HEK293 (cell line): ENCODE results near the gene LRFN3.
A peak's percentile ranks its signal among the peaks of the same experiment; 100 is the strongest.

Experiments used
- CTCF ChIA-PET: fragments of 350-600 bp; formaldehyde crosslinking; extraction: SDS; loops from one replicate; lab custom pipeline; 2021; ENCODE audit warnings: antibody characterized with exemption; lab: Yijun Ruan, JAX
- POLR2A ChIA-PET: fragments of 300-600 bp; formaldehyde crosslinking; extraction: SDS; loops from one replicate; lab custom pipeline; 2020; ENCODE audit warnings: antibody characterized with exemption, inconsistent platforms; lab: Yijun Ruan, JAX
- H3K27ac ChIP-seq: fragments of 200-500 bp; sonication (Bioruptor generic); 2 replicates; pipeline ENCODE4 v1.5.1; 2014; ENCODE audit warnings: low read depth, low read length, control low read depth, inconsistent platforms; ENCODE audit errors: extremely low read depth
- H3K36me3 ChIP-seq, 2 experiments: fragments of 200-500 bp in 1 of 2; sonication (Bioruptor generic) in 1 of 2; 1 replicate in 1 of 2; 2 replicates in 1 of 2; pipeline ENCODE4 v1.5.1; 2014 to 2017; ENCODE audit warnings: inconsistent platforms in 2 of 2, low read length in 2 of 2; ENCODE audit not compliant: control insufficient read depth in 2 of 2, insufficient read depth in 1 of 2
- H3K4me1 ChIP-seq: fragments of 200-500 bp; sonication (Bioruptor generic); 2 replicates; pipeline ENCODE4 v1.5.1; 2014; ENCODE audit warnings: mild to moderate bottlenecking, low read length, inconsistent platforms; ENCODE audit not compliant: control insufficient read depth, insufficient read depth
- H3K4me3 ChIP-seq: 2 replicates; pipeline ENCODE4 v1.5.1; 2011; ENCODE audit warnings: low read depth, mild to moderate bottlenecking, control low read depth, low read length, moderate library complexity
- H3K9me3 ChIP-seq: fragments of 200-500 bp; sonication (Bioruptor generic); 2 replicates; pipeline ENCODE4 v1.5.1; 2014; ENCODE audit warnings: low read depth, low read length, inconsistent platforms; ENCODE audit not compliant: control insufficient read depth, insufficient read depth
- FEZF1 ChIP-seq: fragments of 450-650 bp; formaldehyde crosslinking; IDR thresholded peaks from 2 replicates; pipeline ENCODE4 v1.5.1; 2016; ENCODE audit warnings: missing biosample characterization, missing genetic modification characterization
- MEIS1 ChIP-seq: sonication (generic); formaldehyde crosslinking; IDR thresholded peaks from 2 replicates; pipeline ENCODE4 v1.8.1; 2022; ENCODE audit warnings: missing genetic modification reagents, mild to moderate bottlenecking, borderline replicate concordance
- PRDM1 ChIP-seq: fragments of 450-650 bp; formaldehyde crosslinking; IDR thresholded peaks from 2 replicates; pipeline ENCODE4; 2016; ENCODE audit warnings: missing biosample characterization, missing genetic modification characterization
- ZBTB20 ChIP-seq: fragments of 450-650 bp; formaldehyde crosslinking; IDR thresholded peaks from 2 replicates; pipeline ENCODE4 v1.5.1; 2016; ENCODE audit warnings: missing biosample characterization, missing genetic modification characterization
- ZFHX2 ChIP-seq: fragments of 450-650 bp; formaldehyde crosslinking; conservative IDR thresholded peaks from 2 replicates; pipeline ENCODE4 v1.5.1; 2016; ENCODE audit warnings: missing biosample characterization, missing genetic modification characterization
- ZFP3 ChIP-seq: fragments of 450-650 bp; formaldehyde crosslinking; IDR thresholded peaks from 2 replicates; pipeline ENCODE4 v1.5.1; 2016; ENCODE audit warnings: low read depth, missing biosample characterization, missing genetic modification characterization
- ZIC2 ChIP-seq: fragments of 450-650 bp; formaldehyde crosslinking; IDR thresholded peaks from 2 replicates; pipeline ENCODE4 v1.5.1; 2016; ENCODE audit warnings: missing biosample characterization, missing genetic modification characterization
- ZNF16 ChIP-seq: fragments of 450-650 bp; formaldehyde crosslinking; IDR thresholded peaks from 2 replicates; pipeline ENCODE4 v1.5.1; 2016; ENCODE audit warnings: low read depth, missing biosample characterization, missing genetic modification characterization
- ZNF169 ChIP-seq: fragments of 450-650 bp; formaldehyde crosslinking; IDR thresholded peaks from 2 replicates; pipeline ENCODE4 v1.5.1; 2016; ENCODE audit warnings: missing biosample characterization, missing genetic modification characterization
- ZNF223 ChIP-seq: fragments of 450-650 bp; formaldehyde crosslinking; IDR thresholded peaks from 2 replicates; pipeline ENCODE4 v1.5.1; 2016; ENCODE audit warnings: missing biosample characterization, missing genetic modification characterization
- ZNF248 ChIP-seq: fragments of 450-650 bp; formaldehyde crosslinking; IDR thresholded peaks from 2 replicates; pipeline ENCODE4 v1.5.1; 2017; ENCODE audit warnings: missing biosample characterization, missing genetic modification characterization
- ZNF311 ChIP-seq: fragments of 450-650 bp; formaldehyde crosslinking; IDR thresholded peaks from 2 replicates; pipeline ENCODE4 v1.5.1; 2017; ENCODE audit warnings: missing biosample characterization, missing genetic modification characterization, borderline replicate concordance
- ZNF394 ChIP-seq: fragments of 450-650 bp; formaldehyde crosslinking; IDR thresholded peaks from 2 replicates; pipeline ENCODE4 v1.5.1; 2016; ENCODE audit warnings: missing biosample characterization, missing genetic modification characterization, mild to moderate bottlenecking, moderate library complexity, borderline replicate concordance
- ZNF530 ChIP-seq: fragments of 450-650 bp; formaldehyde crosslinking; IDR thresholded peaks from 2 replicates; pipeline ENCODE4 v1.5.1; 2016; ENCODE audit warnings: low read depth, missing biosample characterization, missing genetic modification characterization
- ZNF558 ChIP-seq: fragments of 450-650 bp; formaldehyde crosslinking; IDR thresholded peaks from 2 replicates; pipeline ENCODE4 v1.5.1; 2016; ENCODE audit warnings: missing biosample characterization, missing genetic modification characterization
- ZNF707 ChIP-seq: fragments of 450-650 bp; formaldehyde crosslinking; IDR thresholded peaks from 2 replicates; pipeline ENCODE4 v1.5.1; 2016; ENCODE audit warnings: missing biosample characterization, missing genetic modification characterization
- ZNF76 ChIP-seq: fragments of 450-650 bp; formaldehyde crosslinking; IDR thresholded peaks from 2 replicates; pipeline ENCODE4; 2016; ENCODE audit warnings: low read depth, missing biosample characterization, missing genetic modification characterization, borderline replicate concordance
- ZNF777 ChIP-seq: fragments of 450-650 bp; formaldehyde crosslinking; IDR thresholded peaks from 2 replicates; pipeline ENCODE4 v1.5.1; 2017; ENCODE audit warnings: missing biosample characterization, missing genetic modification characterization, borderline replicate concordance
- ZSCAN30 ChIP-seq: fragments of 450-650 bp; IDR thresholded peaks from 2 replicates; pipeline ENCODE4 v1.5.1; 2018; ENCODE audit warnings: missing biosample characterization, mild to moderate bottlenecking, missing genetic modification characterization, moderate library complexity
- TF ChIP-seq, protein P1 (sequence below): fragments of 450-650 bp; formaldehyde crosslinking; IDR thresholded peaks from 2 replicates; pipeline ENCODE4 v1.5.1; 2016; ENCODE audit warnings: missing biosample characterization, missing genetic modification characterization, borderline replicate concordance
- TF ChIP-seq, protein P2 (sequence below): fragments of 450-650 bp; formaldehyde crosslinking; IDR thresholded peaks from 2 replicates; pipeline ENCODE4 v1.5.1; 2016; ENCODE audit warnings: missing biosample characterization, missing genetic modification characterization
- TF ChIP-seq, protein P3 (sequence below): fragments of 450-650 bp; formaldehyde crosslinking; IDR thresholded peaks from 2 replicates; pipeline ENCODE4 v1.5.1; 2016; ENCODE audit warnings: missing biosample characterization, missing genetic modification characterization, low read depth

LRFN3 gene

DNA sequence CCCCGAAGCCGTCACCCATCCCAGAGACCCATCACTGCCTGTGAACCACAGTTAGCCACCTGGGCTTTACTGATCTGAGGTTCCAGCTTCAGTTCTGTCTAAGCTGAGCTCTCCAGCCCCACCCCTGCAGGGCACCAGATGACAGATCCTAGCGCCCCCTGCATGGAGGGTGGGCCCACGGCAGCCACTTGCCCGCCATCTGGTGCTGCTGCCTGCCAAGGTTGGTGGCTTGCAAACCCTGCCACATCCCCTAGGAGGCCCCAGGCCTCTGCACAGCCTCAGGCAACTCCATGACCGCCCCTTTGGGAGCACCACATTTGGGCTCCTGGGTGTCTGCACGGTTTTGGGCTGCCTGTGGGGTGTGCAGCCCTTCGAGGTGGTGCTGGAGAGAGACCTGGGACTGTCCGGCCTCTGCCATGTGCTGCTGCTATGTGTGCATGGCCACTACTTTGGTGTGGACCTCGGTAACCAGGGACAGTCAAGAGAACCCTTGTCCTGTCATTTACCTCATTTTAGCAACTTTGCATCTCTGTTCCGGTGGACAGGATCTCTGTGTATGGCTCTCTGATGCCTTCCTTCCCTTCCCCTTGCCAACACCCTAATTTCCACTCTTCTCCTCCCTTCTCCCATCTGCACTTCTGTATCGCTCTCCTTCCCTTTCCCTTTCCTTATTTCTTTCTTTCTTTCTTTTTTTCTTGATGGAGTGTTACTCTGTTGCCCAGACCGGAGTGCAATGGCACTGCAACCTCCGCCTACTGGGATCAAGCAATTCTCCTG, 41.5 kb downstream of the LRFN3 start (continued):
- TF ChIP-seq, protein P1, sequence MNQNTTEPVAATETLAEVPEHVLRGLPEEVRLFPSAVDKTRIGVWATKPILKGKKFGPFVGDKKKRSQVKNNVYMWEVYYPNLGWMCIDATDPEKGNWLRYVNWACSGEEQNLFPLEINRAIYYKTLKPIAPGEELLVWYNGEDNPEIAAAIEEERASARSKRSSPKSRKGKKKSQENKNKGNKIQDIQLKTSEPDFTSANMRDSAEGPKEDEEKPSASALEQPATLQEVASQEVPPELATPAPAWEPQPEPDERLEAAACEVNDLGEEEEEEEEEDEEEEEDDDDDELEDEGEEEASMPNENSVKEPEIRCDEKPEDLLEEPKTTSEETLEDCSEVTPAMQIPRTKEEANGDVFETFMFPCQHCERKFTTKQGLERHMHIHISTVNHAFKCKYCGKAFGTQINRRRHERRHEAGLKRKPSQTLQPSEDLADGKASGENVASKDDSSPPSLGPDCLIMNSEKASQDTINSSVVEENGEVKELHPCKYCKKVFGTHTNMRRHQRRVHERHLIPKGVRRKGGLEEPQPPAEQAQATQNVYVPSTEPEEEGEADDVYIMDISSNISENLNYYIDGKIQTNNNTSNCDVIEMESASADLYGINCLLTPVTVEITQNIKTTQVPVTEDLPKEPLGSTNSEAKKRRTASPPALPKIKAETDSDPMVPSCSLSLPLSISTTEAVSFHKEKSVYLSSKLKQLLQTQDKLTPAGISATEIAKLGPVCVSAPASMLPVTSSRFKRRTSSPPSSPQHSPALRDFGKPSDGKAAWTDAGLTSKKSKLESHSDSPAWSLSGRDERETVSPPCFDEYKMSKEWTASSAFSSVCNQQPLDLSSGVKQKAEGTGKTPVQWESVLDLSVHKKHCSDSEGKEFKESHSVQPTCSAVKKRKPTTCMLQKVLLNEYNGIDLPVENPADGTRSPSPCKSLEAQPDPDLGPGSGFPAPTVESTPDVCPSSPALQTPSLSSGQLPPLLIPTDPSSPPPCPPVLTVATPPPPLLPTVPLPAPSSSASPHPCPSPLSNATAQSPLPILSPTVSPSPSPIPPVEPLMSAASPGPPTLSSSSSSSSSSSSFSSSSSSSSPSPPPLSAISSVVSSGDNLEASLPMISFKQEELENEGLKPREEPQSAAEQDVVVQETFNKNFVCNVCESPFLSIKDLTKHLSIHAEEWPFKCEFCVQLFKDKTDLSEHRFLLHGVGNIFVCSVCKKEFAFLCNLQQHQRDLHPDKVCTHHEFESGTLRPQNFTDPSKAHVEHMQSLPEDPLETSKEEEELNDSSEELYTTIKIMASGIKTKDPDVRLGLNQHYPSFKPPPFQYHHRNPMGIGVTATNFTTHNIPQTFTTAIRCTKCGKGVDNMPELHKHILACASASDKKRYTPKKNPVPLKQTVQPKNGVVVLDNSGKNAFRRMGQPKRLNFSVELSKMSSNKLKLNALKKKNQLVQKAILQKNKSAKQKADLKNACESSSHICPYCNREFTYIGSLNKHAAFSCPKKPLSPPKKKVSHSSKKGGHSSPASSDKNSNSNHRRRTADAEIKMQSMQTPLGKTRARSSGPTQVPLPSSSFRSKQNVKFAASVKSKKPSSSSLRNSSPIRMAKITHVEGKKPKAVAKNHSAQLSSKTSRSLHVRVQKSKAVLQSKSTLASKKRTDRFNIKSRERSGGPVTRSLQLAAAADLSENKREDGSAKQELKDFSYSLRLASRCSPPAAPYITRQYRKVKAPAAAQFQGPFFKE (tag by site-specific recombination): 0 out of 2 replicates have a peak, but pooled peaks have one; percentile 59
- TF ChIP-seq PRDM1 (tag by site-specific recombination) (peak; percentile 55; the same call in 1 of the 2 replicates), ZNF311 (0 out of 2 replicates have a peak, but pooled peaks have one; percentile 68), ZIC2 (peak; percentile 59), ZBTB20 (tag by site-specific recombination) (0 out of 2 replicates have a peak, but pooled peaks have one; percentile 27), ZNF169 (tag by site-specific recombination) (peak; percentile 24; the same call in 1 of the 2 replicates)
- TF ChIP-seq, protein P2, sequence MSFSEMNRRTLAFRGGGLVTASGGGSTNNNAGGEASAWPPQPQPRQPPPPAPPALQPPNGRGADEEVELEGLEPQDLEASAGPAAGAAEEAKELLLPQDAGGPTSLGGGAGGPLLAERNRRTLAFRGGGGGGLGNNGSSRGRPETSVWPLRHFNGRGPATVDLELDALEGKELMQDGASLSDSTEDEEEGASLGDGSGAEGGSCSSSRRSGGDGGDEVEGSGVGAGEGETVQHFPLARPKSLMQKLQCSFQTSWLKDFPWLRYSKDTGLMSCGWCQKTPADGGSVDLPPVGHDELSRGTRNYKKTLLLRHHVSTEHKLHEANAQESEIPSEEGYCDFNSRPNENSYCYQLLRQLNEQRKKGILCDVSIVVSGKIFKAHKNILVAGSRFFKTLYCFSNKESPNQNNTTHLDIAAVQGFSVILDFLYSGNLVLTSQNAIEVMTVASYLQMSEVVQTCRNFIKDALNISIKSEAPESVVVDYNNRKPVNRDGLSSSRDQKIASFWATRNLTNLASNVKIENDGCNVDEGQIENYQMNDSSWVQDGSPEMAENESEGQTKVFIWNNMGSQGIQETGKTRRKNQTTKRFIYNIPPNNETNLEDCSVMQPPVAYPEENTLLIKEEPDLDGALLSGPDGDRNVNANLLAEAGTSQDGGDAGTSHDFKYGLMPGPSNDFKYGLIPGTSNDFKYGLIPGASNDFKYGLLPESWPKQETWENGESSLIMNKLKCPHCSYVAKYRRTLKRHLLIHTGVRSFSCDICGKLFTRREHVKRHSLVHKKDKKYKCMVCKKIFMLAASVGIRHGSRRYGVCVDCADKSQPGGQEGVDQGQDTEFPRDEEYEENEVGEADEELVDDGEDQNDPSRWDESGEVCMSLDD: peak; percentile 45

DNA sequence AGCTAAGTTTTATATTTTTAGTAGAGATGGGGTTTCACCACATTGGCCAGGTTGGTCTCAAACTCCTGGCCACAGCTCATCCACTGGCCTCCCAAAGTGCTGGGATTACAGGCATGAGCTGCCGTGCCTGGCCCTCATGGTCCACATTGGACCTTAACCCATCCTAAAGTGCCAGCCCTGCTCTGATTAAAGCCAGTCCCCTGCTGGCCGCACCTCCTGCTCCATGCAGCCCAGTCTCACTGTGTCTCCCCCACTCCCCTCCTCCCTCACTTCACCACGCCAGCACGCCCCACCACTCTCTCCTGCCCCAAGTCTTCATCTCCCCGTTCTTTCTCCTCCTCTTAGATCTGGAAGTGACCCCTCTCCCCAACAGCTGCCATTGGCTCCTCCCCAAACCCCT, 42.1 kb downstream of the LRFN3 start:
- TF ChIP-seq ZNF76 (tag by site-specific recombination): no peak
- Histone ChIP-seq H3K4me1 (no peaks in the 10 kb centered on the region), H3K9me3 (no peaks in the 10 kb centered on the region), H3K27ac (no peak overlapping the region), H3K36me3 (no peaks in the 10 kb centered on the region), H3K4me3 (no peak overlapping the region)
- POLR2A ChIA-PET: no interaction called here
- CTCF ChIA-PET: interaction anchor here (0.6 to 1.0 kb wide), 5 partner anchors 9 to 1654 kb away, joined by 3 to 4 read pairs (median 4); no protein-coding TSS in a partner anchor

DNA sequence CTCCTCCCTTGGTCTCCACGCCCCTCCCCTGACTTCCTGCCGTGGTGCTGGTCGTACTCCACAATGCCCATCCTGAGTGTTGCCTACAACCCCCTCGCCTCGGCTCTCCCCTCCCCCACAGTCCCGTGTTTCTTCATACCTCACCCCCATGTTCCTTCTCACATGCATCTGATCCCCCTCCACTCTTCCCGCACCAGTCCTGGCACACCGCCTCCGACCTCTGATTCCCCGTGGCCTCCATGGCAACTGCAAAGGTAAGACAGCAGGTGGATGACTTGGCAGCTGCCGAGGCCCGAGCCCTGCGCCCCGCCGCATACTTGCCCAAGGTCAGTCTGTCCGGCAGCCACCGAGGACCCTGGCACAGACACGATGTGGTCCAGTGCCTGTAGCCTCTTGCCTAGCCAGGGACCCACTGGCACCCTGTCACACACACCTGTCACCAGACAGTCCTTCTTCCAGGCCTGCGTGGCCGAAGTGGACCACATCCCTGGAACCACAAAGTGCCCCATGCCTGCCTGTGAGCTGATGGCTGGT, 42.7 kb downstream of the LRFN3 start:
- POLR2A ChIA-PET: no interaction called here
- H3K9me3 ChIP-seq: no peaks in the 10 kb centered on the region
- no peaks in the 10 kb centered on the region for H3K4me1 ChIP-seq
- no peak overlapping the region for H3K4me3 ChIP-seq
- H3K27ac ChIP-seq: no peak overlapping the region
- CTCF ChIA-PET: interaction anchor here (0.6 to 1.0 kb wide), 2 partner anchors 19 to 38 kb away, joined by 3 to 4 read pairs; no protein-coding TSS in a partner anchor
- H3K36me3 ChIP-seq: no peaks in the 10 kb centered on the region
- TF ChIP-seq ZNF707: no peak
- no peak for TF ChIP-seq ZFP3 (tag by site-specific recombination)
- TF ChIP-seq ZNF394 (tag by site-specific recombination): no peak
- no peak for TF ChIP-seq ZSCAN30
- no peak for TF ChIP-seq FEZF1 (tag by site-specific recombination)
- TF ChIP-seq ZNF223 (tag by site-specific recombination): no peak
- no peak for TF ChIP-seq ZNF558 (tag by site-specific recombination)
- TF ChIP-seq ZFHX2 (tag by site-specific recombination): peak; percentile 14; the same call in 1 of the 2 replicates
- no peak for TF ChIP-seq ZNF16 (tag by site-specific recombination)
- 0 out of 2 replicates have a peak, but pooled peaks have one; percentile 11 for TF ChIP-seq ZNF777
- no peak for TF ChIP-seq ZNF248
- TF ChIP-seq, protein P3, sequence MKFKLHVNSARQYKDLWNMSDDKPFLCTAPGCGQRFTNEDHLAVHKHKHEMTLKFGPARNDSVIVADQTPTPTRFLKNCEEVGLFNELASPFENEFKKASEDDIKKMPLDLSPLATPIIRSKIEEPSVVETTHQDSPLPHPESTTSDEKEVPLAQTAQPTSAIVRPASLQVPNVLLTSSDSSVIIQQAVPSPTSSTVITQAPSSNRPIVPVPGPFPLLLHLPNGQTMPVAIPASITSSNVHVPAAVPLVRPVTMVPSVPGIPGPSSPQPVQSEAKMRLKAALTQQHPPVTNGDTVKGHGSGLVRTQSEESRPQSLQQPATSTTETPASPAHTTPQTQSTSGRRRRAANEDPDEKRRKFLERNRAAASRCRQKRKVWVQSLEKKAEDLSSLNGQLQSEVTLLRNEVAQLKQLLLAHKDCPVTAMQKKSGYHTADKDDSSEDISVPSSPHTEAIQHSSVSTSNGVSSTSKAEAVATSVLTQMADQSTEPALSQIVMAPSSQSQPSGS (tag by site-specific recombination): no peak
- TF ChIP-seq ZNF530 (tag by site-specific recombination): 0 out of 2 replicates have a peak, but pooled peaks have one; percentile 12
- TF ChIP-seq MEIS1 (CRISPR knock-in tag): no peak
